Fibroblast of pulmonary artery (primary cell): ENCODE results near the gene PLXDC2.

ENCODE experiments used
- DNase-seq: peaks from one replicate; pipeline ENCODE4 v3.0.0-alpha.2; 2010; ENCODE audit warnings: low read depth
- H3K4me3 ChIP-seq: replicated peaks from 2 replicates; pipeline ENCODE4 v1.5.1; 2011; ENCODE audit warnings: low read depth, mild to moderate bottlenecking, control low read depth, low read length, moderate library complexity
- TF ChIP-seq, protein P1 (sequence below): IDR thresholded peaks from 2 replicates; pipeline ENCODE4 v1.5.1; 2011; ENCODE audit warnings: mild to moderate bottlenecking, control low read depth, low read length, inconsistent platforms; ENCODE audit errors: missing control alignments

The PLXDC2 gene

GRCh38 chr10:19869370-19869769 is 53.1 kb downstream of the PLXDC2 start:
- DNase-seq: no peak
- no peak overlapping the region for H3K4me3 ChIP-seq
- TF ChIP-seq, protein P1, sequence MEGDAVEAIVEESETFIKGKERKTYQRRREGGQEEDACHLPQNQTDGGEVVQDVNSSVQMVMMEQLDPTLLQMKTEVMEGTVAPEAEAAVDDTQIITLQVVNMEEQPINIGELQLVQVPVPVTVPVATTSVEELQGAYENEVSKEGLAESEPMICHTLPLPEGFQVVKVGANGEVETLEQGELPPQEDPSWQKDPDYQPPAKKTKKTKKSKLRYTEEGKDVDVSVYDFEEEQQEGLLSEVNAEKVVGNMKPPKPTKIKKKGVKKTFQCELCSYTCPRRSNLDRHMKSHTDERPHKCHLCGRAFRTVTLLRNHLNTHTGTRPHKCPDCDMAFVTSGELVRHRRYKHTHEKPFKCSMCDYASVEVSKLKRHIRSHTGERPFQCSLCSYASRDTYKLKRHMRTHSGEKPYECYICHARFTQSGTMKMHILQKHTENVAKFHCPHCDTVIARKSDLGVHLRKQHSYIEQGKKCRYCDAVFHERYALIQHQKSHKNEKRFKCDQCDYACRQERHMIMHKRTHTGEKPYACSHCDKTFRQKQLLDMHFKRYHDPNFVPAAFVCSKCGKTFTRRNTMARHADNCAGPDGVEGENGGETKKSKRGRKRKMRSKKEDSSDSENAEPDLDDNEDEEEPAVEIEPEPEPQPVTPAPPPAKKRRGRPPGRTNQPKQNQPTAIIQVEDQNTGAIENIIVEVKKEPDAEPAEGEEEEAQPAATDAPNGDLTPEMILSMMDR: no peak

DNA sequence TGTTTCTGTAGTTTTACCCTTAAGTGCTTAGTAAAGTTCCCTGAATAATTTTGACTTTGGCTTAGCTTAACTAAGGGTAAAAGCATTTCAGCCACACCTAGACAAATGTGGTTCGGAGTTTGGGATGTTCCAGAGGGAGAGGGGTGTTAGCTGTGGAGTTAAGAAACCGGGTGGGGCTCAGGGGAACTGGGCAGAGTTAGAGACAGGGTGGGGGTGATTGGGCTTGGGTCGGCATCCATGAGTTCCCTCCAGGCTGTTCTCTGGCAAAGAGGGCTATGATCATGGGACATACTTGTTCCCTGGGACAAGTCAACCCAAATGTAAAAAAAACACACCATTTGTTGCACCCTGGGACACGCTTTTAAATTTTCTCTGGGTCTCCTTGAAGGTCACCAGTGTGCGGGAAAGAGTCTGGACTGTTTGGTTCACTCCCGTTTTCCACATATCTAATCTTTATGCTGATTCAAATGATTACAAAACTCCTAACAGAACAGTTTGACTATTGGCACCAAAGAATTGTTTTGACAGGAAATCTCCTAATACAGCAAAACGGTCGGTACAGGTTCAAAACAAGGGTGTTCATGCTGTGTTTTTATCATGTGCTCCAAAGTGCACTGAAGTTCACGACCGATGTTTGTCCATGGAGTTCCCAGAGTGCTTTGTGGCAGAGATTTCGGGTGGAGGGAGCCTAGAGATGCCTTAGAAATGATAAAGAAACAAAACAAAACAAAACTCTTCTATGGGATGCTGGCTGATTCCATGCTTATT is 56.5 kb downstream of the PLXDC2 start:
- no peak for DNase-seq

GRCh38 chr10:19874190-19874589 is 58.0 kb downstream of the PLXDC2 start:
- TF ChIP-seq, protein P1: no peak
- DNase-seq: no peak
- no peak overlapping the region for H3K4me3 ChIP-seq

More for the DNA sequence above, 56.5 kb downstream of the PLXDC2 start:
- H3K4me3 ChIP-seq: no peak overlapping the region
- TF ChIP-seq, protein P1: no peak

GRCh38 chr10:19874791-19875190 is 58.6 kb downstream of the PLXDC2 start:
- no peak for DNase-seq
- H3K4me3 ChIP-seq: no peak overlapping the region
- TF ChIP-seq, protein P1: no peak

DNA sequence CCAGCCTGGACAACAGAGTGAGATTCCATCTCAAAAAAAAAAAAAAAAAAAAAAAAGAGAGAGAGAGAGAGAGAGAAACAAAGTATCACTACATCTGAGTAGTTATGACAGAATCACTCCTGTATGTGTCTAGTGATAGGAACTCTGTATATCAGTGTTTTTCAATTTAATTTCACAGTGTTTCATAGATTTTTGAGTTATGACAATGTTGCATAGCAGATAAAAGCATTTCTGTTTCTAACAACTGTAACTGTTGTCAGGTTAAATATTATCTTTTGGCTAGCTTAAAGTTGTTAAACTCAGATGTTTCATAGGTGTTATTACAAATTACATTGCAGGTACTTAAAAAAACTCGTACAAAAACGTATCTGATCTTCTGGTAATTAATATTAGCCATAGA is 60.3 kb downstream of the PLXDC2 start:
- no peak overlapping the region for H3K4me3 ChIP-seq
- TF ChIP-seq, protein P1: no peak
- DNase-seq: no peak

GRCh38 chr10:19877466-19878255 is 61.4 kb downstream of the PLXDC2 start:
- TF ChIP-seq, protein P1: no peak
- no peak for DNase-seq

DNA sequence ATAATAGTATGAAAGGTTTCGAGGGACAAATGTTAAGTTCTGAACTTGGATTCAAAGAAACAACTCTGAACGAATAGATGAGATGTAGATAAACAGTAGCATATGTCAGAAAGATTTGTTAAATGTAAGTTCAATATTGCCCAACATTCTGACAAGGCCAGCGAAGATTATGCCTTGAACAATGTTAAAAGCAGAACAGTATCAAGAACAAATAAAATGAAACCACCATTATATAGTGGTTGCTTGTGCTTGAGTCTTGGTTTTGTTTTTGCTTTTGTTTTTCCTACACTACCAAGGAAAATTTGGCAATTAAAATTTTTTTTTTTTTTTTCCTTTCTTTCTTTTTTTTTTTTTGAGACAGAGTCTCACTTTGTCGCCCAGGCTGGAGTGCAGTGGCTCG is 66.4 kb downstream of the PLXDC2 start:
- TF ChIP-seq, protein P1: no peak

More at GRCh38 chr10:19877466-19878255, 61.4 kb downstream of the PLXDC2 start:
- no peak overlapping the region for H3K4me3 ChIP-seq

More for the DNA sequence above, 66.4 kb downstream of the PLXDC2 start:
- DNase-seq: no peak
- H3K4me3 ChIP-seq: no peak overlapping the region
